Stomach smooth muscle (tissue), 2 donors: ENCODE results near the gene GDNF.

Experiments used
- H3K27ac ChIP-seq: one replicate; pipeline ENCODE4 v1.7.0; 2013; ENCODE audit warnings: mild to moderate bottlenecking, low read length, inconsistent platforms
- H3K27me3 ChIP-seq, 2 donors: one replicate each; pipeline ENCODE4 v1.7.0; 2013; ENCODE audit warnings: low read length in 2 of 2; ENCODE audit not compliant: insufficient read depth in 2 of 2, control insufficient read depth in 1 of 2
- H3K36me3 ChIP-seq, 2 donors: one replicate each; pipeline ENCODE4 v1.7.0; 2013; ENCODE audit warnings: low read length in 2 of 2; ENCODE audit not compliant: control insufficient read depth in 2 of 2, insufficient read depth in 2 of 2
- H3K4me1 ChIP-seq: one replicate; pipeline ENCODE4 v1.7.0; 2013; ENCODE audit warnings: low read length; ENCODE audit not compliant: control insufficient read depth, insufficient read depth
- H3K4me3 ChIP-seq, 2 donors: one replicate each; pipeline ENCODE4 v1.7.0; 2013; ENCODE audit warnings: low read length in 2 of 2
- H3K9ac ChIP-seq, 2 donors: one replicate each; pipeline ENCODE4 v1.7.0; 2013; ENCODE audit warnings: low read length in 2 of 2, mild to moderate bottlenecking in 1 of 2
- H3K9me3 ChIP-seq, 2 donors: one replicate each; pipeline ENCODE4 v1.7.0; 2013; ENCODE audit warnings: low read length in 2 of 2; ENCODE audit not compliant: control insufficient read depth in 2 of 2
- donor health status: healthy.
- donor health status: Pancreatic carcinoma.

GDNF gene

DNA sequence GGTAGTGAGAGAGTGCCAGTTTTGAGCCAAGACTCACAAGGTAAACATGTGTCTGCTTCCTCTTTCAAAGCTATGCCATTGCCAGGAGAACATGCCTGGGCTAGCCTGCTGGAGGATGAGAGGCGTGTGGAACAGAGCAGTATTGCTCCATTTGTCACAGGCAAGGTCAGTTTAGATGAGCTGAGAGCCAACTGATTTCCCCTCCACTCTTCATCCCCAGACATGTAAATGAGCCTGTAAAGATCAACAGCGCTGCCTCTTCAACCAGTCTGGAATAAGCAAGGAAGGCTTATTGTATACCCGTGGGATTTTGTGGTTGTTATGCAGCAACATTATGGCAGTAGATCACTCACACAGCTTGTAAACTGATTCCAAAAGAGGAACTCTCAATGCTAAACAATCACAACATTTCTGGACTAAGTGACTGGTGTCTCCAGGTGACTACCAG, 8.2 kb upstream of the GDNF start:
- Histone ChIP-seq H3K36me3 (no peaks in the 10 kb centered on the region), H3K27me3 (no peaks in the 10 kb centered on the region), H3K9ac (no peak overlapping the region), H3K9me3 (no peaks in the 10 kb centered on the region), H3K27ac (no peak overlapping the region), H3K4me3 (no peak overlapping the region), H3K4me1 (no peaks in the 10 kb centered on the region)

DNA sequence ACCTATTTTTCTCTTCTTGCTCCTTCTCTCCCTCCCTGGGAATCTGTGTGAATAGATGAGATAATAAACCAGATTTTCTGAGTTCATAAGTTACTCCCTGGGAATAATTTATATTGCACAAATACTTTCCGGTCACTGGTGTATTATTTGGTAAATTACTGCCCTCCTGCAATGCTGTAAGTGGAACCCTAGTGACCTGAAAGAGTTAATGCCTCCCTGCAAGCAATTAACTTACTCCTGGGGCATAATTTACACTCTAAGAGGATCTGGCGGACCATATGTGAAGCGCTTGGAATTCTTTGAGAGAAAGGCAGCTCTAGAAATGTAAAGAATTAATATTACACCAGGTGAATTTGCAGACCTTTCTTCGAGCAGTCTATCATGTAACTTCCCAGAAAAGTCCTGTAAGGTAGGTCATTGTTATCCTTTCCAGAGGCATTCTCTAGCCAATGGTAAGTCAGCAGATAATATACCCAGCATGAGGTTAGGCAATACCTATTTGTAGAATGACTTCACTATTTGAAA, 7.0 kb upstream of the GDNF start:
- H3K4me1 ChIP-seq, result no peaks in the 10 kb centered on the region
- H3K4me3 ChIP-seq, result no peak overlapping the region
- no peaks in the 10 kb centered on the region for H3K36me3 ChIP-seq
- H3K9me3 ChIP-seq, result no peaks in the 10 kb centered on the region
- H3K27ac ChIP-seq, result no peak overlapping the region
- H3K9ac ChIP-seq, result no peak overlapping the region
- H3K27me3 ChIP-seq, result no peaks in the 10 kb centered on the region

DNA sequence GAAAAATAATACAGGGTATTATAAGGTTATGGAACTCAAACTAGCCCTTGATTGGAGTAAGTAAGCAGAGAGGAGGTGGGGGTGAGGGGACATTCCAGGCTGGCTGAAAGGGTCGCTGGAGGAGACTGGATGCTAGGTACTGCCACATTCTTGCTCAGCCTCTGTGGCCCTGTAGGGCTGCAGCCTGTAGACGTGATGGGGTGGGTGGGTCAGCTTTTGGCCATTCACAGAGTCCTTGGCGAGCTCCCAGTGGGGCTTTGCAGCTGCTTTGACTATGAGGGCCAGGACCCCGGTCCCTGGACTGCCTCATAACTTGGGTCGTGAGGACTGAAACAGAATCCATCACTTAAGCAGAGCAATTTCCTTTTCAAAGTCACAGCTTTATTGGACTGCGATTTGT, 4.2 kb upstream of the GDNF start:
- Histone ChIP-seq H3K4me1 (peaks cover 19% of the 10 kb centered on the region), H3K36me3 (no peaks in the 10 kb centered on the region), H3K9me3 (no peaks in the 10 kb centered on the region), H3K27ac (no peak overlapping the region), H3K27me3 (peaks cover 0 to 2% of the 10 kb centered on the region in 2 donors), H3K9ac (no peak overlapping the region), H3K4me3 (no peak overlapping the region)

DNA sequence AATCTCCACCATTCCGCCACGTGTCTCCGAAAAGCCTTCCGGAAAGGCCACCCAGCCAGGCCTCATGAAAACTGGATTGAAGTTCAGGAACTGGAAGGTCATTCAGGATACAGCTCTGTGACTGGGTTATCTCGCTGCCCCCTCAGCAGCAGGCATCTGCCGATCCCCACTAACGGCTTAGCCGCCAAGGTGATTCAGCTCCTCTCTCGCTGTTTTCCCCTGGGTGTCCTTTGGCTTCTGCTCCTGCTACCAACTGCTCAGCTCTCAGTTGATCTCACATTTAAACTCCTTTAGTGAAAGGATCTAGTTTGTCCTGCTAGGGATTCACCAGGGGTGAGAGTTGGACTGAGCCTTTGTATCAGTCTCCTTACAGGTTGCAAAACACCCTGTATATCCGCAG, 2.2 kb upstream of the GDNF start:
- Histone ChIP-seq H3K9ac (no peak overlapping the region), H3K27me3 (peaks cover 0 to 5% of the 10 kb centered on the region in 2 donors), H3K9me3 (no peaks in the 10 kb centered on the region), H3K27ac (no peak overlapping the region), H3K36me3 (no peaks in the 10 kb centered on the region), H3K4me3 (no peak overlapping the region), H3K4me1 (peaks cover 30% of the 10 kb centered on the region)

DNA sequence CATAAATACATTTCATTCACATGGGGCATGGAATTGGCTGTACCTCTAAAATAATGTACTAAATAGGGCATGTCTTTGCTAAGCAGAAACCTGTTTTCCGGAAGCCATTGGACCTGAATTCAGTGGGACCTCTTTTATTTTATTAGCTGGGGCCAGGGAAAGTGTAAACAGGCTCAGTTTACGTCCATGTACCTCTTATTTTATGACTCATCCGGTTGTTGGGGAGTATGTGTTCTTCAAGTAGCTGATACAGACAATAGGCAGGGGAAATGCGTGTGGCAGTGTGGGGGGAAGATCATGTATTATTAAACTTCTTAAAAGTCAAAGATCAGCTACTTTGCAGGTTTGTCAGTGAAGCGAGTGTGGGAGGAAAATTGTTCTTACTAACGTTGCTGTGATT, 1.4 kb upstream of the GDNF start:
- peak overlapping the region; percentile 69 to 84 for H3K4me3 ChIP-seq
- no peaks in the 10 kb centered on the region for H3K36me3 ChIP-seq
- no peaks in the 10 kb centered on the region for H3K9me3 ChIP-seq
- peaks cover 37% of the 10 kb centered on the region for H3K4me1 ChIP-seq
- peak overlapping the region; percentile 80 for H3K27ac ChIP-seq
- peaks cover 0 to 5% of the 10 kb centered on the region in 2 donors for H3K27me3 ChIP-seq
- peak overlapping the region in 1 of 2 donors; percentile 43 for H3K9ac ChIP-seq

DNA sequence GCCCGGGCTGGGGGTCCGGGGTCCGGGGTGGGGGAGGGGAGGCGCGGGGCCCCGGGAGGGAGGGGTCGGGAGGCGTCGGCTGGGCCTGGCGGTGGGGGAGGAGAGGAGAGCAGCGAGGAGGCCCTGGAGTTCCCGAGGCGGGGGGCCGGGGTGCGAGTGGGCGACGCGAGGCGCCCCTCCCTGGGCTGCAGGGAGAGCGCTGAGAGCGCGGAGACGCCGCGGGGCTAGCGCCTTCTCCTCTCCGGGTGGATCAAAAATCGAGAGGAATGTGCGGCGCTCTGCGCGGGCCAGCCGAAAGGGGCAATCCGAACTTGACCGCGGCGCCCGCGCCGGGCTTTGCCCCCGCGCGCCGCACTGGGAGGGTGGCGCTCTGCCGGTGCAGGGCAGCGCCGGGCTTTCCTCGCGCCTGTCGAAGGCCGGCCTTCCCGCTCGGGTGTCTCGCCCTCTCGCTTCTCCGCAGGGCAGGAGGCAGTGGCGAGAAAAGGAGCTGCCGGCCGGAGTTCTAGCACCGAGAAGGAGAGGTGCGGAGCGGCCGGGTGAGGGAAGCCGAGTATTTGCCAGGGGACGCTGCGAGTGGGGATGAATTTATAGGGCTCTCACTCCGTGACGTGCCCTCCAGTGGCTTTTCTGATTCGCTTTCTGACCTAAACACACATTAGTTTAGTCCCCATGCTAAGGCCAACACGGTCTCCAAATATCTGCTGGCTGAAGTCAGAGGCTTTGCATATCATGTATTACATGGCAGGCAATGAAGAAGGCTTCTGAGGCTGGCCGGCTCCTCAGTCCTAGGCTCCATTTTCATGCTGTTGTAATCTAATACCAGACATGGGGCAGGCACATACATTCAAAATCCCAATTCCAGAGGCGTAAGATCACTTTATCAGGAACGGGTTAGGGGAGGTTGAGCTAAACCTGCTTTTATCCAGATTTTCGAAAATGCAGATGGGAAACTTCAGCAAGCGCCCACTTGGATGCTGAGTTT, 503 bp upstream of the GDNF start:
- H3K36me3 ChIP-seq, result no peaks in the 10 kb centered on the region
- H3K9me3 ChIP-seq, result no peaks in the 10 kb centered on the region
- H3K27me3 ChIP-seq, result peaks cover 0 to 5% of the 10 kb centered on the region in 2 donors
- peak overlapping the region; percentile 80 for H3K27ac ChIP-seq
- peaks cover 46% of the 10 kb centered on the region for H3K4me1 ChIP-seq
- H3K4me3 ChIP-seq, result peak overlapping the region; percentile 84 to 87
- peak overlapping the region; percentile 43 to 71 for H3K9ac ChIP-seq

DNA sequence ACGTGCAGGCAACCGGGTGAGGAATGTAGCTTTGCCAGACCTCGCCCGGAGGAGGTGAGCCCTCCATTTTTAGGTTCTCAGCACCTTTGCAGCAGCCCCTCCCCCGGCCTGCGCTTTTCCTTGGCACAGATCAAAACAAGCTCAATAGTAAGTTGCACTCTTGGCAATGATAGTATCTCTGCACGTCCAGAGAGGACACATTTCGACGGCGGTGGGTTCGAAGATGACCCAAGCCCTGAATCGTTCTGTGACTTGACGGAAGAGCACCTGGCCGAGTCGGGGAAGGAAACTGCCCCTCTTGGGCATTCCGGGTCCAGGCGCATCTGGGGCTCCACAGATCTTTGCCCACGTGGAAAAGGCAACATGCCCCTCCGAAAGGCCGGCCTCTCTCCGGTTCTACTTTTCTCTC, 904 bp downstream of the GDNF start:
- Histone ChIP-seq H3K27me3 (peaks cover 0 to 5% of the 10 kb centered on the region in 2 donors), H3K9me3 (no peaks in the 10 kb centered on the region), H3K9ac (peak overlapping the region; percentile 76 to 78), H3K27ac (peak overlapping the region; percentile 80), H3K4me3 (peak overlapping the region; percentile 84 to 87), H3K36me3 (no peaks in the 10 kb centered on the region), H3K4me1 (peaks cover 59% of the 10 kb centered on the region)

DNA sequence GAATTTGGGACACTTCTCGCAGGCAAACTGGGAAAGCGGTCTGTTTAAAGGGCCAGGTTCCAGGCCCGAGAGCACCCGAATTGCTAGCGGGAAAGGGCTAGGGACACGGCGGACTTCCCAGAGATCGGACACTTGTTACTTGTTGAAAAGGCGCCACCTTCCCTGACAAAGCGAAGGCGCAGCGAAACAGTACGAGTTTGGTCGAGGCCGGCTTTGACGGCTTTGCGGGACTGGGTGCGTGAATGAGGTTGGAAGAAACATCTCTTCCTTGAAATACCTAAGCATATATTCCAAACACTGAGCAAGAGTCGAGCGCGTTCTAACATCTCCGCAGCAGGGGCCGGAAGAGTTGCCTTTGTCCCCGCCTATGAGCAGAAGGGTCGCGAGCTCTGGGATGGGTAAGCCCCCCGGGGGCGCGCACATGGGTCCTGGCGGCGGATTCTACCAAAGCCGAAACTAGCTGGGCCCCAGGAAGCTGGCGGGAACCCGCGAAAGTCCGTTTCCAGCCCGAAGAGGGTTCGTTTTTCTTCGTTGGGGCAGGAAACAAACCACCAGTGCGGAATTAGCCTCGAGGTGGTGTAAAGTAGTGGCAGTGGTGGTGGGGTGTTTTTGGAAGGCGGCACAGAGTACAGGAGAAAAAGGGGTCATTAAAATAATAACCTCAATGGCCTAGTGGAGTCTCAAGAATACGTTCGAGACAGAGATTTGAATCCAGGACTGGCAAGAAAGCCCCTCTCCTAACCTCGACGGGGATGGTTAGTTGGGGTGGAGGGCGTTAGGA, 1.5 kb downstream of the GDNF start:
- H3K27me3 ChIP-seq, result peaks cover 0 to 5% of the 10 kb centered on the region in 2 donors
- H3K27ac ChIP-seq, result peak overlapping the region; percentile 80
- H3K36me3 ChIP-seq, result no peaks in the 10 kb centered on the region
- H3K4me3 ChIP-seq, result peak overlapping the region; percentile 84 to 87
- H3K9me3 ChIP-seq, result no peaks in the 10 kb centered on the region
- peak overlapping the region; percentile 76 to 78 for H3K9ac ChIP-seq
- peaks cover 65% of the 10 kb centered on the region for H3K4me1 ChIP-seq

DNA sequence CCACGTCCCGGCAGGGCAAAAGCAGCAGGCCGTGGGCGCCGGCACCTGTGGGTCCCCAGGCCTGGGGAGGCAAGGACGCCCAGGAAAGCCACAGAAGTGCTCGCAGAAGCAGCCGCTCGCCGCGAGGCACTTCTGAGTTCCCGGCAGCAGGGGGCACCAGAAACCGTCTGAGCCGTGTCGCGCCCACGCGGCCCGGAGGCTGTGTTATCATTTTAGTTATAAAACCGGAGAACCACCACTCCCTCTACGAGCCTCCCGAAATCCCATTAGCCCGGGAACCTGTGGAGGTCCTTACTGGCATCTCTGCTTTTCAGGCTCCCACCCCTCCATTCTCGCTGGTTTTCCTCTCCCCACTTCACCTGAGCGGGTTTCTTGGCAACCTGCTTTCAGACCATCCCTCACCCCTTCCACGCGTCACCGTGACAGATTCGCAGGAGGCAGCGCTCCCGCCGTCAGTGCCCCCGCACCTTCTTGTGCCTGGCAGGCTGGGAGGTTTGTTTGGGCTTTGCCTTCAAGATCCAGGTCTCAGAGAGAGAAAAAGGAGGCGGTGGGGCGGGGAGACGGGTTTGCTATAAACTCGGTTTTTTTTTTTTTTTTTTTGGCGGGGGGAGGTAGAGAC, 2.3 kb downstream of the GDNF start:
- H3K9me3 ChIP-seq, result no peaks in the 10 kb centered on the region
- H3K4me1 ChIP-seq, result peaks cover 69% of the 10 kb centered on the region
- H3K27ac ChIP-seq, result peak overlapping the region; percentile 80
- H3K27me3 ChIP-seq, result peaks cover 0 to 5% of the 10 kb centered on the region in 2 donors
- H3K36me3 ChIP-seq, result no peaks in the 10 kb centered on the region
- peak overlapping the region; percentile 84 to 87 for H3K4me3 ChIP-seq
- H3K9ac ChIP-seq, result peak overlapping the region; percentile 76 to 78
